ENCODE results near the gene PRSS36.

DNA sequence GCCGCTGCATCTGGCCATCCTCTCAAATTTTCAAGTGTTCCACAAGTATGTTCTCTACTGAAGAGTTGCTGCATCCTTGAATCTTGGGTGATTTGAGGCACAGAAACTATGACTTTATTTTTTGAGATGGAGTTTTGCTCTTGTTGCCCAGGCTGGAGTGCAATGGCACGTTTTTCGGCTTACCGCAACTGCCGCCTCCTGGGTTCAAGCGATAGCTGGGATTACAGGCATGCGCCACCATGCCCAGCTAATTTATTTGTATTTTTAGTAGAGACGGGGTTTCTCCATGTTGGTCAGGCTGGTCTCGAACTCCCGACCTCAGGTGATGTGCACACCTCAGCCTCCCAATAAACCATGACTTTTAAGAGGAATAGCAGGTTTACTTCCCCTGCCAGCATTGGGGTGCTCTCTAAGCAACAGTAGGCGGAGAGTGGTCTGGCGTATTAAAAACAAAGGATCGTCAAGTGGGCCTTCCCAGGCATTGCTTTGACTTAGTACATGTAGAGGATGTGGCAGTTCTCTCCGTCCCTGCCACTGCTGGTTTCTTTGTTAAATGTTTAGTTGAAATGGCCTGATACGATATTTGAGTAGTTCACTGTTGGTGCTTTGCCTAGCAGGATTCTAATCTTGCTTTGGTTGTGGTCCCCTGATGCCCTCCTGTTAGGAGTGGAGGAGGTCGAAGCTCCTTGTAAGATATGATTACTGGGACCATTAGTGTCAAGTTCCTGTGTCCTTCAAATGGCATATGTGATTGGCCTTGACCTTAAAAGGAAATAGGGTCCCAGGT lies 43.2 kb upstream of the PRSS36 start:
- TF ChIP-seq, protein P1, sequence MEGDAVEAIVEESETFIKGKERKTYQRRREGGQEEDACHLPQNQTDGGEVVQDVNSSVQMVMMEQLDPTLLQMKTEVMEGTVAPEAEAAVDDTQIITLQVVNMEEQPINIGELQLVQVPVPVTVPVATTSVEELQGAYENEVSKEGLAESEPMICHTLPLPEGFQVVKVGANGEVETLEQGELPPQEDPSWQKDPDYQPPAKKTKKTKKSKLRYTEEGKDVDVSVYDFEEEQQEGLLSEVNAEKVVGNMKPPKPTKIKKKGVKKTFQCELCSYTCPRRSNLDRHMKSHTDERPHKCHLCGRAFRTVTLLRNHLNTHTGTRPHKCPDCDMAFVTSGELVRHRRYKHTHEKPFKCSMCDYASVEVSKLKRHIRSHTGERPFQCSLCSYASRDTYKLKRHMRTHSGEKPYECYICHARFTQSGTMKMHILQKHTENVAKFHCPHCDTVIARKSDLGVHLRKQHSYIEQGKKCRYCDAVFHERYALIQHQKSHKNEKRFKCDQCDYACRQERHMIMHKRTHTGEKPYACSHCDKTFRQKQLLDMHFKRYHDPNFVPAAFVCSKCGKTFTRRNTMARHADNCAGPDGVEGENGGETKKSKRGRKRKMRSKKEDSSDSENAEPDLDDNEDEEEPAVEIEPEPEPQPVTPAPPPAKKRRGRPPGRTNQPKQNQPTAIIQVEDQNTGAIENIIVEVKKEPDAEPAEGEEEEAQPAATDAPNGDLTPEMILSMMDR (IDR thresholded peaks at IDR 0.05; ENCODE audit: low read depth, low read length, poor library complexity, severe bottlenecking) = no peak
- TF ChIP-seq EZH2phosphoT487 (IDR thresholded peaks at IDR 0.05; ENCODE audit: borderline replicate concordance, low read length) = no peak
